Stimulated activated CD4-positive, alpha-beta T cell treated with anti-CD3 and anti-CD28 coated beads, Interleukin-12 subunit alpha, Interleukin-12 subunit beta, amount 100 ng/mL, for 48 hours (primary cell): ENCODE data around the gene FGF11.

Experiments
- DNase-seq, 3 donors: peaks; one replicate each; pipeline ENCODE4 v3.0.0-alpha.2; 2020; ENCODE audit warnings: low read depth in 2 of 3, low spot score in 1 of 3

FGF11 gene

GRCh38 chr17:7429722-7430121 lies 9.6 kb upstream of the FGF11 start:
- DNase-seq = no peak

- no peak for DNase-seq
Measured at GRCh38 chr17:7431231-7431630, 8.1 kb upstream of the FGF11 start.

- no peak for DNase-seq
Measured at GRCh38 chr17:7432296-7432695, 7.0 kb upstream of the FGF11 start.

- DNase-seq = peak in 2 of 3 donors; percentile 29 to 37
Measured at GRCh38 chr17:7435676-7436555, 3.4 kb upstream of the FGF11 start.

- peak in 2 of 3 donors; percentile 74 to 76 for DNase-seq
Measured at GRCh38 chr17:7436556-7437368, 2.5 kb upstream of the FGF11 start.

- DNase-seq = no peak
Measured at GRCh38 chr17:7437369-7437863, 1.9 kb upstream of the FGF11 start.

GRCh38 chr17:7437950-7438614 lies 1.2 kb upstream of the FGF11 start:
- DNase-seq = peak in 2 of 3 donors; percentile 37 to 57

GRCh38 chr17:7438656-7439460 lies 454 bp upstream of the FGF11 start:
- DNase-seq = no peak

- no peak for DNase-seq
Measured at GRCh38 chr17:7440113-7440833, 961 bp downstream of the FGF11 start.

- DNase-seq = no peak
Measured at GRCh38 chr17:7440834-7441195, 1.5 kb downstream of the FGF11 start.

GRCh38 chr17:7441266-7441665 lies 2.0 kb downstream of the FGF11 start:
- no peak for DNase-seq

GRCh38 chr17:7442142-7442541 lies 2.8 kb downstream of the FGF11 start:
- no peak for DNase-seq

- DNase-seq = no peak
Measured at GRCh38 chr17:7443499-7444485, 4.5 kb downstream of the FGF11 start.

- no peak for DNase-seq
Measured at GRCh38 chr17:7444682-7445618, 5.6 kb downstream of the FGF11 start, which contains the start of gene CHRNB1. TSS of gene CHRNB1 (plus strand) at chr17:7445061. CDS start at chr17:7445128, 67 bp downstream.

GRCh38 chr17:7445619-7445968 lies 6.3 kb downstream of the FGF11 start:
- DNase-seq = no peak

- no peak for DNase-seq
Measured at GRCh38 chr17:7448461-7448860, 9.1 kb downstream of the FGF11 start.

GRCh38 chr17:7459961-7460545 lies 20.7 kb downstream of the FGF11 start:
- no peak for DNase-seq
